Tibial artery (tissue), 4 donors: ENCODE results near the gene CRYGN.

Source experiments
- DNase-seq, 2 donors: peaks; one replicate each; pipeline ENCODE4 v3.0.0-alpha.2; 2019
- H3K27ac ChIP-seq, 2 donors: fragments of 200-600 bp; sonication (generic) in 1 of 2; 1 replicate in 1 of 2; 2 replicates in 1 of 2; pipeline ENCODE4 v1.5.1; 2018 to 2019; ENCODE audit warnings: mild to moderate bottlenecking in 1 of 2
- H3K27me3 ChIP-seq, 2 donors: fragments of 200-600 bp; sonication (generic) in 1 of 2; one replicate each; pipeline versions ENCODE4 v1.5.1 to v1.6.0; 2016 to 2019
- H3K36me3 ChIP-seq, 3 donors: fragments of 200-600 bp; sonication (generic) in 2 of 3; one replicate each; pipeline ENCODE4 v1.5.1; 2016 to 2019; ENCODE audit warnings: mild to moderate bottlenecking in 2 of 3
- H3K4me1 ChIP-seq, 4 donors: fragments of 200-600 bp; sonication (generic) in 2 of 4; 1 replicate in 3 of 4; 2 replicates in 1 of 4; pipeline ENCODE4 v1.5.1; 2016 to 2019
- H3K4me3 ChIP-seq, 2 donors: fragments of 200-600 bp; sonication (generic) in 1 of 2; 1 replicate in 1 of 2; 2 replicates in 1 of 2; pipeline ENCODE4 v1.5.1; 2018 to 2019; ENCODE audit warnings: mild to moderate bottlenecking in 2 of 2
- H3K9me3 ChIP-seq, 3 donors: fragments of 200-600 bp; sonication (generic) in 1 of 3; one replicate each; pipeline ENCODE4 v1.5.1; 2016 to 2019
- CTCF ChIP-seq, 2 experiments: fragments of 200-600 bp in 1 of 2; fragments of 450-650 bp in 1 of 2; IDR thresholded peaks; one replicate each; pipeline ENCODE4 v1.5.1; 2017 to 2019; ENCODE audit warnings: antibody characterized with exemption in 2 of 2, mild to moderate bottlenecking in 1 of 2, moderate library complexity in 1 of 2
- intact Hi-C: fragments of 100-400 bp; cut with DNase I; formaldehyde crosslinking; loops from one replicate; pipeline ENCODE4 v1.15.0; 2023; ENCODE audit warnings: low total_unique reads

The CRYGN gene

GRCh38 chr7:151439855-151440798, at the start of gene CRYGN:
TSS of gene CRYGN (minus strand) at chr7:151440141. CDS start at chr7:151439917, 224 bp downstream.
- Histone ChIP-seq H3K4me1 (peaks cover 0 to 68% (median 56%) of the 10 kb centered on the region in 4 donors), H3K9me3 (no peaks in the 10 kb centered on the region), H3K27me3 (no peaks in the 10 kb centered on the region), H3K4me3 (peak within 1 kb of the TSS in 1 of 2 donors; percentile 13), H3K27ac (peak within 1 kb of the TSS; percentile 83 to 88), H3K36me3 (no peaks in the 10 kb centered on the region)
- intact Hi-C loops: loop anchor here (2.0 kb wide), 1 partner anchor 13 kb away; no protein-coding TSS in a partner anchor
- DNase-seq: peak in 1 of 2 donors; percentile 68
- no peak for TF ChIP-seq CTCF (IDR thresholded peaks at IDR 0.05)

GRCh38 chr7:151489498-151489897, 49.6 kb upstream of the CRYGN start:
- intact Hi-C loops: no loop called here
- no peaks in the 10 kb centered on the region for H3K9me3 ChIP-seq
- H3K4me1 ChIP-seq: peaks cover 0 to 78% (median 33%) of the 10 kb centered on the region in 4 donors
- TF ChIP-seq CTCF (IDR thresholded peaks at IDR 0.05): no peak
- no peaks in the 10 kb centered on the region for H3K27me3 ChIP-seq
- DNase-seq: no peak
- no peak overlapping the region for H3K4me3 ChIP-seq
- no peak overlapping the region for H3K27ac ChIP-seq
- peaks cover 15 to 40% (median 30%) of the 10 kb centered on the region in 3 donors for H3K36me3 ChIP-seq

- no peak for TF ChIP-seq CTCF (IDR thresholded peaks at IDR 0.05)
- Histone ChIP-seq H3K4me1 (peaks cover 0 to 67% (median 19%) of the 10 kb centered on the region in 4 donors), H3K27me3 (no peaks in the 10 kb centered on the region), H3K9me3 (no peaks in the 10 kb centered on the region), H3K27ac (no peak overlapping the region), H3K36me3 (peaks cover 26 to 54% (median 41%) of the 10 kb centered on the region in 3 donors), H3K4me3 (no peak overlapping the region)
- DNase-seq: no peak
- intact Hi-C loops: no loop called here
Measured at GRCh38 chr7:151488096-151488495, 48.2 kb upstream of the CRYGN start.

- H3K4me3 ChIP-seq: no peak overlapping the region
- TF ChIP-seq CTCF (IDR thresholded peaks at IDR 0.05): no peak
- peaks cover 28 to 59% (median 50%) of the 10 kb centered on the region in 3 donors for H3K36me3 ChIP-seq
- intact Hi-C loops: no loop called here
- H3K27me3 ChIP-seq: no peaks in the 10 kb centered on the region
- H3K4me1 ChIP-seq: peaks cover 0 to 60% (median 16%) of the 10 kb centered on the region in 4 donors
- H3K9me3 ChIP-seq: no peaks in the 10 kb centered on the region
- DNase-seq: no peak
- no peak overlapping the region for H3K27ac ChIP-seq
Measured at GRCh38 chr7:151487228-151487627, 47.3 kb upstream of the CRYGN start.

- Histone ChIP-seq H3K4me3 (no peak overlapping the region), H3K27ac (no peak overlapping the region), H3K36me3 (peaks cover 28 to 59% (median 56%) of the 10 kb centered on the region in 3 donors), H3K27me3 (no peaks in the 10 kb centered on the region), H3K9me3 (no peaks in the 10 kb centered on the region), H3K4me1 (peaks cover 0 to 49% (median 13%) of the 10 kb centered on the region in 4 donors)
- no peak for DNase-seq
- intact Hi-C loops: no loop called here
- TF ChIP-seq CTCF (IDR thresholded peaks at IDR 0.05): no peak
Measured at GRCh38 chr7:151486074-151486473, 46.1 kb upstream of the CRYGN start.
